AG20443 (cell line): Measurements from ENCODE around the gene LIMS2.

Experiments
- DNase-seq: peaks from one replicate; pipeline ENCODE4 v3.0.0; 2012; ENCODE audit warnings: low spot score, mixed read lengths

LIMS2 gene

DNA sequence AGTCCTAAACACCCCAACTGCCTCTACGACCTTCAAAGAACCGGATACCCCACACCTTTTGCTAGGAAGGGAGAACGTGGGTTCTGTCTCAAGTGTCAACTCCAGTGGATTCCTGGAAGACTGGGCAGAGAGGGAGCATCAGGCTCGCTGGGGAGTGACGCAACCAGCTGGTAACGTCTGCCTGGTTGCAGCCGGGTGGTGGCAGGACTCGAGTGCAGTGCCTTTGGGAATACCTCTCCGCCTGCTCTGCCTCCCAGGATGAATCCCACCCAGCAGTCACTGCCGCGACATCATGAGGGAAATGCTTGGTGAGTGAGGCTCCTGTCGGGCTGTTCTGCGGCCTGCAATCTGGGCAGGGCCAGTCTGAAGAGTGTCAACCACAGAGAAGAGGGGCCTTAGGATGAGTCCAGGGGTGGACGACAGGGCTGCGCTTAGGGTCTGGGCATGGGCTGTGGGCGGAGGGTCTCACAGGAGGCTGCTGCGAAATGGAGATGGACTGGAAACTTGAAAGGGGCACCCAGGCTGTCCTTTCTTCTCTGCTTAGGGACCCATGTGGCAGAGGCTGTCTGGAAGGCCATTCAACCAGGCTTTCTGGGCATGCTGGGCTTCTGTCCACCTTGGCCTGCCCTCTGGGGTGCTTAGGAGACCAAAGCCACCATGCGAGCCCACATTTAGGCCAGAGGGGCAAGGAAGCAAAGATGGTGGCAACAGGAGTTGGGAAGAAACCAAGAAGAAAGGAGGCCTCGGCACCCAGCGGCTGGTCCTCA, 16.5 kb downstream of the LIMS2 start:
- DNase-seq = no peak

GRCh38 chr2:127658146-127658545, 17.2 kb downstream of the LIMS2 start:
- DNase-seq = no peak

- DNase-seq = no peak
Measured at GRCh38 chr2:127657232-127657595, 18.1 kb downstream of the LIMS2 start.

DNA sequence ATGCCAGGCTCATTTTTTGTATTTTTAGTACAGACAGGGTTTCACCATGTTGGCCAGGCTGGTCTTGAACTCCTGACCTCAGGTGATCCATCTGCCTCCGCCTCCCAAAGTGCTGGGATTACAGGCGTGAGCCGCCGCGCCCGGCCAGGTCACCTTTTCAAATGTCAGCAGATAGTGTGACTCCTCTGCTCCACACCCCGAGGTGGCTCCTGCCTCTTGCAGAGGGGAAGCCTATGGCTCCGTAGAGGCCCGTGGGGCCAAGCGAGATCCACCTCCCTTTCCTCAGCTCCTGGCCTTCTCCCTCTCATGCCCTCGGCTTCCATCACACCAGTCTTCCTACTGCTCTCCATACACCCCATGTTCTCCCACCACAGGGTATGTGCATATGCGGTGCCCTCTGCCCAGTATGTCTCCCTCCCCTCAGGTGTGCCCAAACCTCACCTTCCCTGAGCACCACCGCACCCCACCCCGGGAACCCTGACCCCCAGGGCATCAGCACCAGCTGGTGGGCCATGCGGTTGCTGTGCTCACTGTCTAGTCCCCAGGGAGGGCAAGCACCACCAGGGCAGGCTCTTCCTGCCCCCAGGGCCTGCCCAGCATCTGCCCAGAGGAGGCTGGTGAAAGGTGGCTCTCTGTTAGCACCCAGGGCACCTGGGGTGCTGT, 18.6 kb downstream of the LIMS2 start:
- DNase-seq = no peak

GRCh38 chr2:127655209-127656073, 19.9 kb downstream of the LIMS2 start:
- no peak for DNase-seq

DNA sequence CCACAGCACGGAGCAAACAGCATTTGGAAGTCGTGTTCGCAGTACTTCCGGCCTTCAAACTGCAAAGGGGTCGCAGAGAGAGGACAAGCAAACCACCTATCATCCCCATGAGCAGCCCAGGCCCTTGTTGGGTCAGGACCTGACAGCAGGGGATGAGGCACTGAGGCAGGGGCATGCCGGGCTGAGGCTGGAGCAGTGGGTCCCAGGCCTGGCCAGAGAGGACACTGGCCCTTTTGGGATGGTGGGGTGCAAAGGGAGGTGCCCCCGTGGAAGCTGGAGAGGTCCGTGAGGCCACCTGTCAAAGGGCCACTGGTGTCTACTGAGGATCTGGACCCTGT, 20.5 kb downstream of the LIMS2 start:
- no peak for DNase-seq

DNA sequence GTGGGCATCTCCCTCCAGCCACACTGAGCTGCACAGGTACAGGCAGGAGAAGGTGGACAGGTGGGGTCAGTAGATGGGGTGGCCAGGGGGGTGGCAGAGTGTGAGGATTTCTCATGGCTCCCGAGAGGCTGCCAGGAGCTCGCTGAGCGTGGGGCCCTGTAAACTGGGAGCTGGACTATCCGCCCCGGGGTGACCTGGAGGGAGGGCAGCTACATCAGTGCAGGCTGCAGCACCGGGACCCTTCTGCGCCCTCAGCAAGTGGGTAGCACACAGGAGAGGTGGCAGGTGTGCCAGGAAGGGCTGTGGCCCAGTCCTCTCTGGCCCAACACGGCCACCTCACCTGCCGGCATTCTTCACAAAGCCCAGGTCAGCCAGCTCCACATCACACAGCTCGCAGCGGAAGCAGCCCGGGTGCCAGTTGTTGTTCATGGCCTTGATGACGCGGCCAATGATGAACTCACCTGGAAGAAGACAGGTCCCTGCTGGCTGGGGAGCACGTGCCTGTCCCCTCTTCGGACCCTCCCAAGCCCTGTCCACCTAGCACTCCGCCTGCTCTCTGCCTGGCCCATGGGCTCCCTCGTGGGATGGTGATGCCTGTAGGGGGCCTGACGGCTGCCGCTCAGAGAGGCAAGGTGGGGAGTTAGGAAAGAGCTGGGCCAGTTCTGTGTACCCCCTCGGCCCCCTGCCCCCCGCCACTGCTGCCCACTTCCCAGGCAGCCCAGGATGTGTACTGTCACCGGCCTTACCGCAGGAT, 21.1 kb downstream of the LIMS2 start:
- no peak for DNase-seq

DNA sequence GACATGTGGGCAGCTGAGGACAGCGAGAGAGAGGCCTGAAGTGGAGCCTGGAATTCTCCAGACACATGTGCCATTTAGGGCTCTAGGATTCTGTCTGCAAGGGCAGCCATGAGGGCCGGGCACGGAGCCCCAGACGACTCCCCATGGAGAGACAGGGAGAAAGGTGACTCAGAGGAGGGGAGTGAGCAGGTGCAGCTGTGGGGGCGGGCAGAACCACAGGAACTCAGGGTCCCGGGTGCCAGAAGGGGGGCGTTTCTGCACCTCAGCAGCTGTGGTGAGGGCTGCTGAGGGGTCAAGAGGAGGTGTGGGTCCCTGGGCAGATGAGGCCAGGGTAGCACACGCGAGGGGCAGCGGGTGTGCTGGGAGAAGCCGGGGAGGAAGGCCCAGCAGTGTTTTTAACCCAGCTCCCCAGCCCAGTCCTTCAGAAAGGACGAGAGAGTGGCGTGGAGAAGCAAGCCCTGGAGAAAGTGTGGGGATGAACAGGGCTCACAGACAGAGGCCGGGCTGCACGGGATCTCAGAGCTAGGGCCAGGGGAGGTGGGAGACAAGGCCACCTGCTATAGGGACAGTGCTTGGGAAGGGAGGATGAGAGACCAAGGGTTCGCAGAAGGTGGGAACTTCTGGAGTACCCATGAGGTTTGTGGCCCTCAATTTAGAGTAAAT, 21.8 kb downstream of the LIMS2 start:
- DNase-seq = no peak

DNA sequence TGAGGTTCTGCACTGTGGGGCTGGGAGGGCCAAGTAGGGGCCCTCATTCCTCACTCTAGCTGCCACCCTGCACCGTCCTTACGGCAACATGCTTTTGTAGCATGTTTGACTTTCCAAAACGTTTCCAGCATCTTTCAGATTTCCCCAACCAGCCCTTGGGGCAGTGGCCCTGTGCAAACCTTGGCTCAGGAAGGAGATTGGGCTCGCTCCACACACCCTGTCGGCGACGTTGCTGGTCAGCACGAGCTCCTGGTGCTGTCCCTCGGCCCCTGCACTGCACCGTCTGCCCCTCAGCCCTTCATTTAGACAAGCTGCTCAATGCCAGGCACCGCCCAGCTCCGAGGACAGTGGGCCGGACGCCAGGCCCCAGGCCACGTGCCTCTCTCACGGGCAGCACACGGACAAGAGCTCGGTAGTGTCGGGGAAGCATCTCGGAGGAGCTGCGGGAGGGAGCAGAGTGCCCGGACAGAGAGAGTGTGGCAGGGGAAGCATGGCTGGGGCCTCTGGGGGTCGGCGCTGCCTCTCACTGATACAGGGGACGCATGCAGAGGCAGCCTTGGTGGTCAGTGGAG, 22.5 kb downstream of the LIMS2 start:
- DNase-seq = no peak

DNA sequence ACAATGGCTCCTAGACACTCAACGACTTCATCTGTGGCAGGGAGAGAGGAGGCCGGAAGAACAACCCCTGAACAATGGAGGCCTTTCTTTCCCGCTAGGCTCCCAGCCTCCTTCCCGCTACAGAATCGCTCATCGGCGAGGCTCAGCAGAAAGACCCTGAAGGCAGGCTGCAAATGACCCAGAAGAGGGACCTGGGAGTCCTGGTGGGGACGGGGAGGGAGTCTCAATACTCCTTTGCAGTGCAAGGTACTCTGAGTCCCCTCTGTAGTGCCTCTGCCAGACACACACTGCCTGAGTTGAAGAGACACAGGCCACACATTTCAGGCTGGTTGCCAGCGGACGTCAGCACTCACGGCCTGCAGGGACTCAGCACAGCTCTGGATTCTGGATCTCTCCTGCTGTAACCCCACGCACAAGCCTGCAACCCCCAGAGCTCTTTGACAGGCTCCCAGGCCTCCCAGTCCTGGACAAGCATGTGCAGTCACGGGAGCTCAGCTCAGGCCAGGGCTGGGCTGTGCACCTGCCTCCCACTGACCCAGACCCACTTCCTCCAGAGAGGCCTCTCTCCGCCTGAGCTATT, 23.3 kb downstream of the LIMS2 start:
- DNase-seq = no peak

DNA sequence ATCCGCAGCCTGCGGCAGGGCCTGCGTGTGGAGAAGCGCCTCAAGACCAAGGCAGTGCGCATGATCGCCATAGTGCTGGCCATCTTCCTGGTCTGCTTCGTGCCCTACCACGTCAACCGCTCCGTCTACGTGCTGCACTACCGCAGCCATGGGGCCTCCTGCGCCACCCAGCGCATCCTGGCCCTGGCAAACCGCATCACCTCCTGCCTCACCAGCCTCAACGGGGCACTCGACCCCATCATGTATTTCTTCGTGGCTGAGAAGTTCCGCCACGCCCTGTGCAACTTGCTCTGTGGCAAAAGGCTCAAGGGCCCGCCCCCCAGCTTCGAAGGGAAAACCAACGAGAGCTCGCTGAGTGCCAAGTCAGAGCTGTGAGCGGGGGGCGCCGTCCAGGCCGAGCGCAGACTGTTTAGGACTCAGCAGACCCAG, 23.9 kb downstream of the LIMS2 start:
- no peak for DNase-seq

DNA sequence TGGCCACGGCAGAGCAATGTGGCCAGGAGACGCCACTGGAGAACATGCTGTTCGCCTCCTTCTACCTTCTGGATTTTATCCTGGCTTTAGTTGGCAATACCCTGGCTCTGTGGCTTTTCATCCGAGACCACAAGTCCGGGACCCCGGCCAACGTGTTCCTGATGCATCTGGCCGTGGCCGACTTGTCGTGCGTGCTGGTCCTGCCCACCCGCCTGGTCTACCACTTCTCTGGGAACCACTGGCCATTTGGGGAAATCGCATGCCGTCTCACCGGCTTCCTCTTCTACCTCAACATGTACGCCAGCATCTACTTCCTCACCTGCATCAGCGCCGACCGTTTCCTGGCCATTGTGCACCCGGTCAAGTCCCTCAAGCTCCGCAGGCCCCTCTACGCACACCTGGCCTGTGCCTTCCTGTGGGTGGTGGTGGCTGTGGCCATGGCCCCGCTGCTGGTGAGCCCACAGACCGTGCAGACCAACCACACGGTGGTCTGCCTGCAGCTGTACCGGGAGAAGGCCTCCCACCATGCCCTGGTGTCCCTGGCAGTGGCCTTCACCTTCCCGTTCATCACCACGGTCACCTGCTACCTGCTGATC, 24.4 kb downstream of the LIMS2 start:
- DNase-seq = no peak

- DNase-seq = no peak
Measured at GRCh38 chr2:127650041-127650784, 25.1 kb downstream of the LIMS2 start.

DNA sequence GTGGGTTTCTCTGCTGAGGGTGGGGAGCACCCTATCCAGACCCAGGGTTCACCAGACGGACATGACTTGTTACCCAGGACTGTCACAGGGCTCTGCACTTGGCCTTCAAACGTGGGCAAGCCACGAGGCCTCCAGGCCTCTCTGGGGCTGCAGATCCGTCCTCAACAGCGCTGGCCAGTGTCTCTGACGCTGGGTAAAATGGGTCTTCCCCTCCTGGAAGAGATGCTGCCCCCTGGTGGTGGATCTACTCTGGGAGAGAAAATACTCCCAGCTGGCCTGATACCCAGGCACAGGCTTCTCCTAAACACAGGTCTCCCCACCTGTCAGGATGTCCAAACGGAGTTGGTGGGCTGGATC, 25.7 kb downstream of the LIMS2 start:
- DNase-seq = peak; percentile 84

DNA sequence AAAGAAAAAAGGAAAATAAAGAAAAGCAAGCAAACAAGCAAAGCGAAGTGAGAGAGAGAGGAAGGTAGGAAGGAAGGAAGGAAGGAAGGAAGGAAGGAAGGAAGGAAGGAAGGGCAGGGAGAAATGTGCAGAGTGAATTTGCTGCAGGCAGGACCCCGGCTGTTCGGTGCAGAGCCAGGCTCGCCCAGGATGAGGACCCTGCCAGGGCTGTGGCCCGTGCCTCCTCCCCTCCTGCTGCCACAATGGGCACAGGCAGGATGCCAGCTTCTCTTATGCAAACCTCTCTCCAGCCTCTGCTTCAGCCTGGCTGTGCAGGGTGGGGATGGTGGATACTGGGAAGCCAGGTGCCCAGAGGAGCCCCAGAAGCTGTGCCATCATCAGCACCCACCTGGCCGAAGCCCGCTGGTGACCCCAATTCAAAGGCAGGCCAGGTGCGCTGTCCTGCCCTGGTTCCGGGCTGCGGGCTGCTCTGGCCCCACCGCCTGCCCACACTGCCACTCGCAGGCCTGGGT, 26.2 kb downstream of the LIMS2 start:
- no peak for DNase-seq

DNA sequence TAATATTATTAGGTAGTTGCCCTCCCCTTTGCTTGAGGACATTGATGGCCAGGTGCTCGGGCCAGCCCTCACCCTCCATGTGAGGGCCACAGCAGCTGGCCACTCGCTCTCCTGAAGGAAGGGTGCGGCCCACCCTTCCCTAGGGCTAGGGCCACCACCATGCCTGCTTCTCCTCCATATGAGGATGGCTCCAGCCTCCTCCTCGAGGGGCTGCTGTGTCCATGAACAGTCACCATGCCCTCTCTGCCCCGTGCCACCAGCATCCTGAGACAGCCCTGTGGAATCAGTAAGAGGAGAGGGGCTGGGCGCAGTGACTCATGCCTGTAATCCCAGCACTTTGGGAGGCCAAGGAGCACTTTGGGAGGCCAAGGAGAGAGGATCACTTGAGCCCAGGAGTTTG, 27.0 kb downstream of the LIMS2 start:
- no peak for DNase-seq

- DNase-seq = peak; percentile 68
Measured at GRCh38 chr2:127647242-127648190, 27.8 kb downstream of the LIMS2 start.

DNA sequence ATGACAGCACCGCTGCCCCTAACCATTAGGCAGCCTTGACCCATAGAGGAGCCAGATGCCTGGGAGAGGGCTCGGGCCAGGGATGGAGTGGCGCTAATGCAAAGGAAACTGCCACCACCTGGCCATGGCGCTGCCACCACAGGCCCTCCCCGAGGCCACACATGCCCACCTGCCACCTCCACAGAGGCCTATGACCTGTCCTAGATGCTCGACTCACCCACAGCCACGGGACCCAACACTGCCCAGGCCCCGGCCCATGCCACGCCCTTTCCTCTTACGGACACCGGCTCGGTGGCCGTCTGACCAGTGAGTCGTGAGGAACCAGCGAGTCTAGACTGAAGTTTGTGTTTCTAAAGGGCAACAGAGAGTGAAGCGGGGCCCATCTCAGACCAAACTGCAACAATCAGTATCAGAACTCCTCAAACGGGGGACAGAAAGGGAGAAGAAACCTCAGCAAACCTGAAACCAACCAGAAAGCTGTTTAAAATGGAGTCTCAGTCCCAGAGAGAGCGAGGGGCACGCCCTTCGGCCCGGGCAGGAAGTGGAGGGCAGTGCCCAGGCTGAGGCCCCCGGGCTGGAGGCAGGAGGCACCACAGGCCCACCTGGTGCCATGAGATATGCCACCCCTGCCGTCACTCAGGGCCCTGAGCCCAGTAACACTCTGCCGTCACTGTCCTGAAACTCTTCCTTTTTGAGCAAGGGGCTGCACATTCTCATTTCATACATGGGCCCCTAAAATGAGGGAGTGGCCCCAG, 28.7 kb downstream of the LIMS2 start:
- DNase-seq = no peak
